NCI-H82 treated with DMSO at 0.1 percent for 48 hours (cell line): ENCODE results near the gene OSGEPL1.
"Not testable (repeated sequence)": the region's sequence is repeated elsewhere in the genome, so short reads cannot be mapped to it uniquely, and the experiment has no call there.

ENCODE experiments used
- DNase-seq: peaks from one replicate; lab custom pipeline; 2025; ENCODE audit not compliant: unreplicated experiment; lab: John Stamatoyannopoulos, UW

Gene OSGEPL1

DNA sequence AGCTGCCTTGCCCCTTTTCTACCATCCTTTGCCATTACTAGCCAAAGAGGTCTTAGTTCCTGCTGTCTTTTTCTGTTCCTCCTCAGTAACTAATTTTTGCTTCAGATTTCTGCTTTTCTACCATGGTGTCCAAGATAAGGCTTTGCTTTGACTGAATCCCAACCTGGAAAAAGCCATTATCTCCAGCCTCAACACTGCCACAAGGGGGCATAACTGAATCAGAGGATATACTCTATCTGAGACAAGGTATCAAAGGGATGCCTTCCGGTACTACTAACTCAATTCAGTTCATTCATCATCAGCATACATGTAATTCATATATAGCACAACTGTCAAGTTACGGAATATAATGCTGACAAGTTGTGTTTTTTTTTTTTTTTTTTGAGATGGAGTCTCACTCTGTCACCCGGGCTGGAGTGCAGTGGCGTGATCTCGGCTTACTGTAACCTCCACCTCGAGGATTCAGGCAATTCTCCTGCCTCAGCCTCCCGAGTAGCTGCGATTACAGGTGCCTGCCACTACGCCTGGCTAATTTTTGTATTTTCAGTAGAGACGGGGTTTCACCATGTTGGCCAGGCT, 11.4 kb downstream of the OSGEPL1 start:
- DNase-seq = peak; percentile 40

DNA sequence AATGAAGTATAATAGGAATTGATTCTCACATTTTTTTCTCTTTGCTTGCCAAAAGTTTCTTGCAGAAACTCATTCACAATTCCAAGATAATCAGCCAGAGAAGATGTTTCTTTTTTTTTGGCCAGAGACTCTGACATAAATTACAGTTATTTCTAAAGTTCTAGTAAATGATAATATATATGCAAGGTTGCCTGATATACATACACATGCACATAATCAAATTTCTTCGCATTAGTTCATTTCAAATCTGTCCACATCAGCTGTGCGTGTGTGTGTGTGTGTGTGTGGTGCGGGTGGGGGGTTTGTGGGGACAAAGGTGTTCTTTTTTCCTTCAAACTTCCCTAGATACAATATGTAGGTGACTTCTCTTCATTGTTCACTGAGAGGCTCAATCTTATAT, 33.2 kb downstream of the OSGEPL1 start:
- DNase-seq = no peak

DNA sequence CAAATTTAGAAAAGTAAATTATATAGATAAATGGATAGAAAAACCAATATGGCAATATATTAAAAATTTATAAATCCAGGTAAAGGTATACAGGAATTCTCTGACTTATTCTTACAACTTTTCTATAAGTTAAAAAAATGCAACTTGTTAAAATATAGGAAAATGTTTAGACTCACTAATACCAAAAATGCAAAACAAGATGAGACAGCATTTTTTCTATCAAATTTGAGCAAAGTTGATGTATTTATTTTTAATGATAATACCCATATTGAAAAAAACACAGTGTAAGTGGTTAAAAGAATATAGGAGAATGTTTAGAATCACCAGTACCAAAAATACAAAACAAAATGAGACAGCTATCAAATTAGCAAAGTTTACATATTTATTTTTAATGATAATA, 35.7 kb downstream of the OSGEPL1 start:
- no peak for DNase-seq

DNA sequence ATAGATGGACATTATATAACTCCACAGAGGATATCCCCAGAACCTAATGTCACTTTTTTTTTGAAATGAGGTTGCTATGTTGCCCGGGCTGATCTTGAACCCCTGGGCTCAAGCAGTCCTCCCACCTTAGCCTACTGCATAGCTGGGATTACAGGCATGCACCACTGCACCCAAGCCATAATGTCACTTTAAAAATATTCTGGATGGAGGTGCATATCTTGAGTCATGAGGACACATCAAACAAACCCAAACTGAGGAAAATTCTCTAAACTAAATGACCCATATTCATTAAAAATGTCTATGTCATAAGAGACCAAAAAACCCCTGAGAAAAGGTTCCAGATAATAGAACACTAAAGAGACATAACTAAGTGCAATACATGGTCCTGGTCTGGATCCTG, 36.3 kb downstream of the OSGEPL1 start:
- no peak for DNase-seq

DNA sequence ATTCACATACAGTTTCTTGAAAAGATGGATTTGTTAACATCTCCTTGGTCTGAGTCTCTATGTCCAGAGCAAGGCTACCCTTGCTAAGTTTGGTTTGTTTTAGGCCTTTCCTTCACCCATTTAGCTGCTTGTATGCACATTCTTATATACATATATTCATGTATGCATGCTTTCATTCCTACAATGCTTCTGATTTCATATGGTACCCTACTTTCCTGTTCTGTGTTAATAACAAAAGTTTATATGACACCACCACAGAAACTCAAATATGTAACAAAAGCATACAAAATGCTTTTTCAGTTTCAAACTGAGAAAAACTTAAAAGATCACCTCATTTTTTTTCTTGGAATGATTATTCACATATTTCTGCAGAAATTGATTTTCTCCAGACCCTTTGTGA, 39.4 kb downstream of the OSGEPL1 start:
- DNase-seq = no peak

DNA sequence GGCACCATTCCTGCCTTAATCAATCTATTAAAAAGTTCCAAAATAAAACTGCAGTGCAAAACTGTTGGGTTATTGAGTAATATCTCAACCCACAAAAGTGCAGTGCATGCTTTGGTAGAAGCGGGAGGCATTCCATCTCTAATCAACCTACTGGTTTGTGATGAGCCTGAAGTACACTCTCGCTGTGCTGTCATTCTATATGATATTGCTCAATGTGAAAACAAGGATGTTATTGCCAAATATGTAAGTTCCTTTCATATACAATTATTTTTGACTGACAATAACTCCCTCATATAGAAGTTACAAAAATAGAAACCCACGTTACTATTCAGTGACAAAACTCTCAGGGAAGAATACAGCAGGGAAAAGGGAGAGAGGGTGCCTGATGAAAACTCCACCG, 43.0 kb downstream of the OSGEPL1 start:
- DNase-seq = no peak

DNA sequence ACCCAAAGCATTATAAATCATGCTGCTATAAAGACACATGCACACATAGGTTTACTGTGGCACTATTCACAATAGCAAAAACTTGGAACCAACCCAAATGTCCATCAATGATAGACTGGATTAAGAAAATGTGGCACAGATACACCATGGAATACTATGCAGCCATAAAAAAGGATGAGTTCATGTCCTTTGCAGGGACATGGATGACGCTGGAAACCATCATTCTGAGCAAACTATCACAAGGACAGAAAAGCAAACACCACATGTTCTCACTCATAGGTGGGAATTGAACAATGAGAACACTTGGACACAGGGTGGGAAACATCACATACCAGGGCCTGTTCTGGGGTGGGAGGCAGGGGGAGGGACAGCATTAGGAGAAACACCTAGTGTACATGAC, 45.0 kb downstream of the OSGEPL1 start:
- not testable (repeated sequence) for DNase-seq

DNA sequence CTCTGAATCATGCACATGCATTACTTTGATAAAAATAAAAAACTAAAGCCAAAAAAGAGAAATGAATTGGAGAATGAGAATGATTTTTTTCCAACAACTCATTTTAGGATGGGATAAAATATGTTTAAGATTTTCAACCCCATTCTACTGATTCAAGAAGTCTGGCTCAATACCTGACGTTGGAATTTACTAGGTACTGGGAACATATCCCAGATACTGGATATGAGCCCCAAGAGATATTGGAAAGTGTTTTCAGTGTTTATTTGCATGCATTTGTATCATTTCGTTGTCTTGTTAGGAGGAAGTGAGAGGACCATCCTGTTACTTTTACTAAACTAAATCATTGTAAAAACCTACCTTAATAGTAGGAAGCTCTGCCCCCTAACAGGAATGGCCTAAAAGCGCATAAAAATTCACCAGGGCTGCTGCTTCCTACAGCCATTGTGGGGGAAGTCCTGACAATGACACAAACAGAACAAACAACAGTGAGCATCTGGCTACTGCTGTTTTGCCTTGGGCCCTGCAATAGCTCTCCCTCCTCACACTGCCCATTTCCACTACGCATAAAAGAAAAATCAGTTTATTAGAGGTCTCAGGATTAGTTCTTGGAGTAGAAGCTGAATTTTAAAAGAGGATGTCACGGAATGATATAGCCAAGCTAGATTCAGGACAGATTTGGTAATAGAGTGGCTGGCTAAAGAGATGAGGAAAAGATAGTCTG, 52.9 kb downstream of the OSGEPL1 start:
- DNase-seq = no peak

DNA sequence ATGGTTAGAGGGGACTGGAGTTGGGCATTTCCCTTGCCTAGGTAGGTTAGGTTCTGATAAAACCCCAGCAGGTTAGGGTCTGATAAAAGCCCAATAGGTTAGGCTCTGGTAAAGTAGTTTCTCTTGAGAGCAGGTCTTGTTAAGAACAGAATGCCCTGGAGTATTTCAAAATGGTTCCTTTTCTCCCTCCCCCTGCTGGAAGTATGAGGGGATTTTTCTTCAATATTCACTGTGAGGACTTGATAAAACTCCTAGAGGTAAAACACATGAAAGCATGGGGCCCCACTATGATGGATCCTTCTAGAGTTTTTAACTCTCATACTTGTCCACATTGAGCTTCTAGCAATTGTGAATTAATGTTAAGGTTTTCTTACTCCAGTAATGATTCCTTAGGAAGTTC, 60.5 kb downstream of the OSGEPL1 start:
- DNase-seq = no peak

DNA sequence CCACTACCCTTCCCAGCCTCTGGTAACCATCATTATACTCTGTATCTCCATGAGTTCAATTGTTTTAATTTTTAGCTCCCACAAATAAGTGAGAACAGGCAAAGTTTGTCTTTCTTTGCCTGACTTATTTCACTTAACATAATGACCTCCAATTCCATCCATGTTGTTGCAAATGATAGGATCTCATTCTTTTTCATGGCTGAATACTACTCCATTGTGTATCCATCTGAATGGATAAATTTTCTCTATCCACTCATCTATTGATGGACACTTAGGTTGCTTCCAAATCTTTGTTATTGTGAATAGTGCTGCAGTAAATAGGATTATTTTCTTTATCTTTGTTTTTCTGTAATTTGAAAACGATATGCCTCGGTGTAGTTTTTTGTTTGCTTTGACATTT, 61.9 kb downstream of the OSGEPL1 start:
- DNase-seq = no peak

DNA sequence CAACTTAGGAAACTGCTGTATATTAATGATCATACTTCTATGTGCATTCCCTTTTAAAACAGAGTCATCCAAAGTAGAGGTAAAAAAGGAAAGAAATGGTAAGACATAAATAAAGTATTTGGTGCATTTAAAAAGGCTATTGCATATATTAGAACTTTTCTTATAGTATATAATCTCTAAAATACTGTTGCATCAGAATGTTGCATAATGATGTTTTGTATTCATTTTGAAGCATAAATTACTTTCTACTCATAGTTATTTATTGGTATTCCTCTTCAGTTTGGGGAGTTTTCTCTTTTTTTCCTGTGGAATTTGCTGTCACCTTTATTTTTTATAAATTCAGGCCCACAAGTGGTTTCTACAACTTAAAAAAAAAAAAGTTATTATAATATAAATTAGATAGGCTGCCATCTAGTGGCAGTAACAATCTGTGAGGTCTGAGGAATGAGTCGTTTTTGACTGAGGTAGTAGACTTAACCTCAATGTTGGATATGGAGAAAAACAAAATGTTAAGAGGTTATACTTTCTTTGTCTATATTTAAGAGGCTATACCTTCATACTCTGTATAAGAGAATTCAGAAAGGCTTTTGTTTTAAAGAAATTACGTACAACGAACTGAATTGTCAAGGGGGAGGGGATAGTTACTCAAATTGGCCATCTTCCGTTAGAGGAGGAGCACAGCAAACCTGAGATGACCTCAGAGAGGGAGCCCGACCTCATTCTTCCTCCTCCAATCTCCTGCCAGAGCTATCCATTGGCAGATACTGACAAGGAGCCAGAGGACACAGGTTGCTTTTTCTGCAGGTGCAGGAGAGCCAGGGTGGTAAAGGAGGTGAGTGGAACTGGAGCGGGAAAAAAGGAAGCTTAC, 64.3 kb downstream of the OSGEPL1 start:
- no peak for DNase-seq
